ENCODE results near the gene TPH2.

The TPH2 gene

DNA sequence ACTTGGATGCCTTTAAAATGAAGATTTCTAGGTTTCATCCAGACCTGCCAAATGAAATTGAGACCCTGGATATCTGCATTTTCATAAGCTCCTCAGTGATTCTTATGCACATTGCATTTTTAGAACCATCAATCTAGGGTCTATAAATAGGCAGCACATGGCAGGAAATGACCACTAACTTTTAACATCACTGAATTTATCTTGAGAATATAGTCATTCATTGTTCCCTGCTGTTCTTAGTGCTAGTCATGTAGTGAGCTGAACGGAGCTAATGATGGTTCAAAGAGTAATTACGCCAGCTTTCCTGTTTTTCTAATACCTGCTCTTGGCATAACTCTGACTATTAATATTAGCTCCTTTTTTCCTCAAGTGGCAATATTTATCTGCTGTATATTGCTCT is 91.6 kb downstream of the TPH2 start:
- no peaks in the 10 kb centered on the region for H3K36me3 ChIP-seq (ENCODE audit: control insufficient read depth, insufficient read depth, low read length)
- H3K27ac ChIP-seq (ENCODE audit: low read depth, low read length, severe bottlenecking): no peak overlapping the region
- WGBS, 2 experiments (ENCODE audit: insufficient coverage in 2 of 2): 93% methylated on average over 2 of the region's 2 CpGs; no CpG with 5 or more reads in 1 of the 2 experiments
- no peaks in the 10 kb centered on the region for H3K4me1 ChIP-seq (ENCODE audit: control insufficient read depth, insufficient read depth, low read length, poor library complexity, severe bottlenecking)
- H3K9me3 ChIP-seq (ENCODE audit: control insufficient read depth, low read length): no peaks in the 10 kb centered on the region
- H3K4me3 ChIP-seq (ENCODE audit: extremely low read depth, insufficient read depth, low read length, poor library complexity, severe bottlenecking): no peak overlapping the region

DNA sequence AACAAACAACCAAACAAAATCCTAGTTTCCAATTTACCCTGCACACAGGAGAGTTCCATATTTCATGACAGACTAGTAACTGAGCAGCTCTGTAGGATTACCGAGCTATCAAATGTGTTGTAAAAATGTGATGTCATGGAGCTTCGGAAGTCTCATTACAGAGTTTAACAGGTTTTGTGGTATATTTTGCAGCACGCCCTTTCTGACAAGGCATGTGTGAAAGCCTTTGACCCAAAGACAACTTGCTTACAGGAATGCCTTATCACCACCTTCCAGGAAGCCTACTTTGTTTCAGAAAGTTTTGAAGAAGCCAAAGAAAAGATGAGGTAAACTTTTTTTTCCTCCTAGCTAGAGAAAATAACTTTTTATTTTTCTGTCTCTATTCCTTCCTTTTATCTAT is 92.4 kb downstream of the TPH2 start:
- no peak overlapping the region for H3K27ac ChIP-seq (ENCODE audit: low read depth, low read length, severe bottlenecking)
- no peaks in the 10 kb centered on the region for H3K9me3 ChIP-seq (ENCODE audit: control insufficient read depth, low read length)
- H3K36me3 ChIP-seq (ENCODE audit: control insufficient read depth, insufficient read depth, low read length): no peaks in the 10 kb centered on the region
- no peak overlapping the region for H3K4me3 ChIP-seq (ENCODE audit: extremely low read depth, insufficient read depth, low read length, poor library complexity, severe bottlenecking)
- 96 to 100% methylated on average over 2 to 3 of the region's 3 CpGs for WGBS, 2 experiments (ENCODE audit: insufficient coverage in 2 of 2)
- H3K4me1 ChIP-seq (ENCODE audit: control insufficient read depth, insufficient read depth, low read length, poor library complexity, severe bottlenecking): no peaks in the 10 kb centered on the region

DNA sequence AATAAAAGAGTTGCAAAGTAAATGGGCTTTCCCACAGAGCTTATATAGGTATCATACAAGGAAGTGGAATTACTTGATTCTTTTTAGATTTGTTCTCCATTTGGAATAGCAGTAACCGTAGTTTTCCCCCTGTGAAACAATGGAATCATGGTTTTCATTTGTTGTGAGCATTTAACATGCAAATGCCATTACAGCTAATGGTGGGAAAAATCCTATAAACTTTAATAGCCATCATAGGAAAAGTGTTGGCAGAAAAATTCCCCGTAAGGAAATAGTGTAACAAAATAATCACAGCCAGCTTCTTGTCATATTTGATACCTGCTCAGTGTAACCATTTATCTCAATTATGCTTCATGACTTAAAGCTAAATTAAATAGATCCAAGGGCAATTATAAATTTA is 95.3 kb downstream of the TPH2 start:
- Histone ChIP-seq H3K36me3 (ENCODE audit: control insufficient read depth, insufficient read depth, low read length) (no peaks in the 10 kb centered on the region), H3K4me3 (ENCODE audit: extremely low read depth, insufficient read depth, low read length, poor library complexity, severe bottlenecking) (no peak overlapping the region), H3K27ac (ENCODE audit: low read depth, low read length, severe bottlenecking) (no peak overlapping the region), H3K9me3 (ENCODE audit: control insufficient read depth, low read length) (no peaks in the 10 kb centered on the region), H3K4me1 (ENCODE audit: control insufficient read depth, insufficient read depth, low read length, poor library complexity, severe bottlenecking) (no peaks in the 10 kb centered on the region)
- WGBS, 2 experiments (ENCODE audit: insufficient coverage in 2 of 2): 86 to 100% methylated on average over 1 of the region's 2 CpGs

DNA sequence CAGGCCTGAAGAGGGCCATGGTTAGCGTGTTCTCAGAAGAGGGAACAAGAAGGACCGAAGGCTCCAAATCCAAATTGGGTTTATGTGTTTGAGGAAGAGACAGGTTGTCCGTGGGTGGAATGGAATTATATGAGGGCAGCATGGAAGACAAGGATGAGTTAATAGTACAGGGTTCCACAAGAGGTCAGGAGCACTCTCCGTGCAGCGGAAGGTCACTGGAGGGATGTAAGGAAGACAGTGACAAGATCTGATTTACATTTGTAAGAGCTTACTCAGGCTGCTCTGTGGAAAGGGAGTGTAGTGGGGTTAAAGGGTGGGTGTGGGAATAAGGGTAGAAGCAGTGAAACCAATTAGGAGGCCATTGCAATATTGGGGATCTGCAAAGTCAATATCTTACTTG is 97.0 kb downstream of the TPH2 start:
- WGBS, 2 experiments (ENCODE audit: insufficient coverage in 2 of 2): 74 to 79% methylated on average over 5 of the region's 5 CpGs
- H3K36me3 ChIP-seq (ENCODE audit: control insufficient read depth, insufficient read depth, low read length): no peaks in the 10 kb centered on the region
- no peaks in the 10 kb centered on the region for H3K4me1 ChIP-seq (ENCODE audit: control insufficient read depth, insufficient read depth, low read length, poor library complexity, severe bottlenecking)
- H3K9me3 ChIP-seq (ENCODE audit: control insufficient read depth, low read length): peaks cover 7% of the 10 kb centered on the region
- no peak overlapping the region for H3K27ac ChIP-seq (ENCODE audit: low read depth, low read length, severe bottlenecking)
- no peak overlapping the region for H3K4me3 ChIP-seq (ENCODE audit: extremely low read depth, insufficient read depth, low read length, poor library complexity, severe bottlenecking)

DNA sequence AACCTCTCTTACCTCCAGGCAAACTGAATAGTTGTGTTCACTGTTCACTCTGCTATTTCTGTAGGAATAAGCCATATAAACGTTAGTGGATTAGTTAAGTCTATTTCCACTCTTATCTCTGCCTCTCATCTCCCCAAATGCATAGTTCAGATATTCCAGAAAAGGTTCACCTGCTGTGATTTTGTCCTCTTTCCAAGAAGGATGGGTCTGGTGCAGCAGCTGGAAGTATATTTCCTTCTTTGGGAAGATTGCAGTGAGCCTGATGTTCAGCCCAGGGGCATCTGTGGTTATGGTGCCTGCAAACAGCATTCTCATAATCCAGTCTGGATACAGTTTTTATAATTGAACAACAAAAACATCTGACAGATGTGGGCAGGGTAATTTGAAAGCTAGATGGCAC is 97.7 kb downstream of the TPH2 start:
- Histone ChIP-seq H3K27ac (ENCODE audit: low read depth, low read length, severe bottlenecking) (no peak overlapping the region), H3K4me1 (ENCODE audit: control insufficient read depth, insufficient read depth, low read length, poor library complexity, severe bottlenecking) (no peaks in the 10 kb centered on the region), H3K36me3 (ENCODE audit: control insufficient read depth, insufficient read depth, low read length) (no peaks in the 10 kb centered on the region), H3K4me3 (ENCODE audit: extremely low read depth, insufficient read depth, low read length, poor library complexity, severe bottlenecking) (no peak overlapping the region), H3K9me3 (ENCODE audit: control insufficient read depth, low read length) (peaks cover 7% of the 10 kb centered on the region)
- WGBS, 2 experiments (ENCODE audit: insufficient coverage in 2 of 2): no CpG with 5 or more reads among the region's 1 CpG

DNA sequence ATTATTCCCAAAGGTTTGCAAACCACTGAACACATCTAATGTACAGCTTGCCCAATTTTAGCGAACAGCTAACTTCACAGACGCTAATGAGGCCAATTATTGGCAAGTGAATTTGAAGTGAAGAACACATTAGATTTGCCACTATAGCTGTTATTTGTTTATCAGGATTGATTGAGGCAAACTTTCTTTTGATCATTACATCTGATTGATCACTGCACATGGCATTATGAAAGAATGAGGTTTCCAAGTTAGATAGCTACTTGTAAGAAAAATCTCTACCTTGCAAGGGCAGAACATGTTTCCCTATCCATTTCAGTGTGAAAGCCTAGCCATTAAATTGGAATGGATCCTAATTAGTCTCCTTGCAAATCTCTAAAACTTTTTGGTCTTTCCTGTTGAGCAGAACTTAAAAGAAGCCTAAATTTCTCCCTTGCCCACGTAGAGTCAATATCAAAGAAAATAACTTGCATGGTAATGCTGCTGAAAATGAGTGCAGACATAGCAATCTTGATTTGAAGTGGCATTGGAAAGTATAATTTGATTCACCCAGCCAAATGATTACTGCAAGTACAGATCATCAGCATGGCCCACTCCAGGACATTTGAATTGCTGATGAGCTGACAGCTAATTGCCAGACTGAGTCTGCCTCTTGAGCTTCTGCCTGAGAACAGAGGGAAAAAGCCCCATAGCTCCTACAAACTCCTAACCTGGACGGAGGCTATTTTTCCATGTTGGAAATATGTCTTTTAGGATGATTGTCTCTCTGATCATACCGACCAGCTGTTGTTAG is 98.6 kb downstream of the TPH2 start:
- 94% methylated on average over 3 of the region's 5 CpGs; no CpG with 5 or more reads in 1 of the 2 experiments for WGBS, 2 experiments (ENCODE audit: insufficient coverage in 2 of 2)
- Histone ChIP-seq H3K27ac (ENCODE audit: low read depth, low read length, severe bottlenecking) (no peak overlapping the region), H3K36me3 (ENCODE audit: control insufficient read depth, insufficient read depth, low read length) (no peaks in the 10 kb centered on the region), H3K4me3 (ENCODE audit: extremely low read depth, insufficient read depth, low read length, poor library complexity, severe bottlenecking) (no peak overlapping the region), H3K4me1 (ENCODE audit: control insufficient read depth, insufficient read depth, low read length, poor library complexity, severe bottlenecking) (no peaks in the 10 kb centered on the region), H3K9me3 (ENCODE audit: control insufficient read depth, low read length) (peaks cover 7% of the 10 kb centered on the region)

DNA sequence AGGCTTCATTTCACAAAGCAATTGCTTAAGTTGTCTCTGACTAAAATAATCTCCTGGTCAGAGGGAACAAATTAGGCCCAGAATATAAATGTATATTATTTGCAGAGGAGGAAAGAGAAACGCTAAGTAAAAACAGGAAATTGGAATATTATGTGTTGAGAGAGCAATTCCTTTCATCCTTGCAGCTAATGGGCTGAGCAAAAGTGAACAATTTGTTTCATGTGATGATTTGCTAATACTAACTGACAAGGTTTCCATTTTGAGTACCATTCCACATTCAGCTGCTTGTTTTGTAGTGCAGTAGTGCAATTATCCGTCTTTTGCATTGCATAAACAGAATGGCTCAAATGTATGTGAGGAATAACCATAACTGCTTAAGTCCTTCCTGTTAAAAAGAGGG is 103.2 kb downstream of the TPH2 start:
- H3K4me1 ChIP-seq (ENCODE audit: control insufficient read depth, insufficient read depth, low read length, poor library complexity, severe bottlenecking): no peaks in the 10 kb centered on the region

DNA sequence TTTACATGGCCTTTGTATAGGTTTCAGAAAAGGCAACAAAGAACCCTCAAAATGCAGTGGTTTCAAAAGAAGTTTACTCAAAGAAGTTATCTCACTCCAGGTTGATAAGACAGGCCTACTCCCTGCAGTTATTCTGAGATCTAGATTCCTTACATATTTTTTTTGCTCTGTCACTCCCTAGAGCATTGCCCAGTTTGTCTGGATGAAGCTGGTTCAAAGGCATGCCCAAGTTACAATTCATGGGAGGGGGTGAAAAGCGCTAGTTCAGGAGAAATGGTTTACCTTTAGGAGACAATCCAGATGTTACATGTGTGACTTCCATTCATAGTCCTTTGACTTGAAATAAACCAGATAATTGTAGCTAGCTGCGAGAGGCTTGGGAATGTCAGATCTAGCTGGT is 115.0 kb downstream of the TPH2 start:
- no peaks in the 10 kb centered on the region for H3K36me3 ChIP-seq (ENCODE audit: control insufficient read depth, insufficient read depth, low read length)
- peaks cover 8% of the 10 kb centered on the region for H3K4me1 ChIP-seq (ENCODE audit: control insufficient read depth, insufficient read depth, low read length, poor library complexity, severe bottlenecking)
- no peak overlapping the region for H3K4me3 ChIP-seq (ENCODE audit: extremely low read depth, insufficient read depth, low read length, poor library complexity, severe bottlenecking)
- 83 to 100% methylated on average over 2 of the region's 2 CpGs for WGBS, 2 experiments (ENCODE audit: insufficient coverage in 2 of 2)
- peak overlapping the region; percentile 74 for H3K27ac ChIP-seq (ENCODE audit: low read depth, low read length, severe bottlenecking)
- H3K9me3 ChIP-seq (ENCODE audit: control insufficient read depth, low read length): no peaks in the 10 kb centered on the region

More for the DNA sequence above, 103.2 kb downstream of the TPH2 start:
- no peaks in the 10 kb centered on the region for H3K36me3 ChIP-seq (ENCODE audit: control insufficient read depth, insufficient read depth, low read length)
- H3K27ac ChIP-seq (ENCODE audit: low read depth, low read length, severe bottlenecking): no peak overlapping the region
- peaks cover 7% of the 10 kb centered on the region for H3K9me3 ChIP-seq (ENCODE audit: control insufficient read depth, low read length)
- no peak overlapping the region for H3K4me3 ChIP-seq (ENCODE audit: extremely low read depth, insufficient read depth, low read length, poor library complexity, severe bottlenecking)
- 89 to 95% methylated on average over 1 to 2 of the region's 2 CpGs for WGBS, 2 experiments (ENCODE audit: insufficient coverage in 2 of 2)

DNA sequence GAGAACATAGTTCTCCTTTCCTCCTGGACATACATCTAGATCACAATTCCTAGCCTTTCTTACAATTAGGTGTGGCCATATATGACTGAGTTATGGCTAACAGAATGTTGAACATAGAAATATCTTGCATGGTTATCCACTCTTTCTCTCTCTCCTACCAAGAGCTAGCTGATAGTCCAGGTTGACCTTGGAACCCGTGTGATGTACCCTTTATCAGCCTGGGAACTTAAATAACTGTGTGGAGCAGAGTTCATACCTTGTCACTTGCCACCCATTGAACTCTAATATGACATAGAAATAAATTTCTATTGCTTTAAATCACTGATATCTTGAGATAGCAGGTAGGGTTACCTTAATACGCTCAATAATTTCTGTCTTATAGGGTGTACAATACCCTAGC is 115.9 kb downstream of the TPH2 start:
- Histone ChIP-seq H3K36me3 (ENCODE audit: control insufficient read depth, insufficient read depth, low read length) (no peaks in the 10 kb centered on the region), H3K27ac (ENCODE audit: low read depth, low read length, severe bottlenecking) (no peak overlapping the region), H3K9me3 (ENCODE audit: control insufficient read depth, low read length) (no peaks in the 10 kb centered on the region), H3K4me3 (ENCODE audit: extremely low read depth, insufficient read depth, low read length, poor library complexity, severe bottlenecking) (no peak overlapping the region), H3K4me1 (ENCODE audit: control insufficient read depth, insufficient read depth, low read length, poor library complexity, severe bottlenecking) (peaks cover 8% of the 10 kb centered on the region)
- WGBS, 2 experiments (ENCODE audit: insufficient coverage in 2 of 2): no CpG with 5 or more reads among the region's 2 CpGs

DNA sequence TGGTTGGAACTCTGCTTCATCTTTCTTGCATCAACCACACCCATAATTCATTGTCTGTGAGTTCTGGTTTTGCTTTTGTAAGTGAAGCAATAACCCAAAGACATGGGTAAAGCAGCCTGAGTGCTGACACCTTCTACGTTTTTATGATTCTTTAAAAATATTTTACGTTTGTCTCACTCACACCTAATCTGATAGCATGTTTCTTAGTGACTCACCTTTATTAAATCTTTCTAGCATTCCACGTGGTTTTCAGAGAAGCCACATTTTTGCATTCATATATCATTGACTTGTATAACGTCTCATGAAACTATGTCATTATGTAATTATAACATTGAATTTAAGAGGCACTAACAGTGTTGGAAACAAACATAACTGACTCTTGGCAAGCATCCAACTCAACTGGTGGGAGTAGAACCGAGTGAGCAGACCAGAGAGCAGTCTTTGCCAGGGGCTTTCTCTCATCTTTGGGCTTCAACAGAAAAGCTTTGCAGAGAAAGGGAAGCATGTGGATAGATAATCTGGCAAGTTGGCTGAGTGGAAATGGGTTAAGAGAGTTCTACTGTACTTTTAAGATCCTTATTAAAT is 118.8 kb downstream of the TPH2 start:
- no peak overlapping the region for H3K27ac ChIP-seq (ENCODE audit: low read depth, low read length, severe bottlenecking)
- WGBS, 2 experiments (ENCODE audit: insufficient coverage in 2 of 2): 46 to 71% methylated on average over 2 to 3 of the region's 5 CpGs

DNA sequence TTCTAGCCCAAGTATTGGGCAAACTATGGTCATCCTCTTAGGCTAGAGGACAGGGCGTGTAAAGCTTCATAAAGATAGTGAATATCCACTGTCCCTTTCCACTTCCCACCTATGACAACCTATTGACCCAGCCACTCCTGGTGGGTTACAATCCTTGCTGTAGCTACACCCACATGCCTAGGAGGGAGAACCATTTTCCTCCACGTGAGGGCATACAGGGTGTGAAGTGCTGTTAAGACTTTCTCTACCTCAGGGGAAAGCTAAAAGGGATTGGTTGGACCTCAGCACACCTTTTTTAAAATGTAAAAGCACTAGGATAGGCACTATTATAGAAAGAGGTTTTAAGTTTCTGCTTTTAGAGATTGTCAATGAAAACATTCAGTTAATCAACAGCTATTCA is 124.4 kb downstream of the TPH2 start:
- Histone ChIP-seq H3K4me3 (ENCODE audit: extremely low read depth, insufficient read depth, low read length, poor library complexity, severe bottlenecking) (no peak overlapping the region), H3K4me1 (ENCODE audit: control insufficient read depth, insufficient read depth, low read length, poor library complexity, severe bottlenecking) (no peaks in the 10 kb centered on the region), H3K36me3 (ENCODE audit: control insufficient read depth, insufficient read depth, low read length) (no peaks in the 10 kb centered on the region), H3K27ac (ENCODE audit: low read depth, low read length, severe bottlenecking) (no peak overlapping the region), H3K9me3 (ENCODE audit: control insufficient read depth, low read length) (no peaks in the 10 kb centered on the region)
- WGBS, 2 experiments (ENCODE audit: insufficient coverage in 2 of 2): no CpG with 5 or more reads among the region's 2 CpGs

More for the DNA sequence above, 118.8 kb downstream of the TPH2 start:
- Histone ChIP-seq H3K9me3 (ENCODE audit: control insufficient read depth, low read length) (no peaks in the 10 kb centered on the region), H3K4me1 (ENCODE audit: control insufficient read depth, insufficient read depth, low read length, poor library complexity, severe bottlenecking) (peaks cover 8% of the 10 kb centered on the region), H3K4me3 (ENCODE audit: extremely low read depth, insufficient read depth, low read length, poor library complexity, severe bottlenecking) (no peak overlapping the region), H3K36me3 (ENCODE audit: control insufficient read depth, insufficient read depth, low read length) (no peaks in the 10 kb centered on the region)
